ENCODE data around the gene CLSTN2. TPM values are rescaled to one million over a fixed set of nuclear protein-coding genes. Genes with fewer than 3 reads are reported as not detected.

The CLSTN2 gene
- total RNA-seq, 1 experiment from 2014 or later, result not detected

GRCh38 chr3:140541975-140542653 is 607.1 kb downstream of the CLSTN2 start:
- Histone ChIP-seq H3K9me2 (ENCODE audit: insufficient read depth) (no peaks in the 10 kb centered on the region), H3K27me3 (ENCODE audit: insufficient read depth, low read depth) (no peaks in the 10 kb centered on the region), H3F3A (ENCODE audit: insufficient read depth, low read depth) (0 out of 2 replicates have a peak, but pooled peaks cover 7% of the 10 kb centered on the region), H3K4me2 (no peak overlapping the region), H3K36me3 (ENCODE audit: low read depth) (no peaks in the 10 kb centered on the region), H2AFZ (no peak overlapping the region), H3K9me3 (ENCODE audit: insufficient read depth, low read depth) (no peaks in the 10 kb centered on the region), H3K4me1 (replicated peaks; ENCODE audit: insufficient read depth) (peaks cover 19% of the 10 kb centered on the region), H3K27ac (no peak overlapping the region), H4K20me1 (ENCODE audit: insufficient read depth) (no peaks in the 10 kb centered on the region), H3K79me2 (ENCODE audit: low read depth) (no peaks in the 10 kb centered on the region), H3K4me3 (no peak overlapping the region)
- no TSS peak for BruUV-seq (replicated peaks)
- CTCF ChIA-PET, result no interaction called here
- POLR2A ChIA-PET (ENCODE audit: unreplicated experiment), result no interaction called here
- intact Hi-C loops (cut with micrococcal nuclease; ENCODE audit: unreplicated experiment), result no loop called here
- TF ChIP-seq EZH2 (IDR thresholded peaks at IDR 0.05; ENCODE audit: low read depth), result no peak
- no peak for TF ChIP-seq CTCF (conservative IDR thresholded peaks at IDR 0.05)
- no peak for DNase-seq

GRCh38 chr3:140545197-140545596 is 610.2 kb downstream of the CLSTN2 start:
- intact Hi-C loops (cut with micrococcal nuclease; ENCODE audit: unreplicated experiment), result no loop called here
- no peak for DNase-seq
- Histone ChIP-seq H2AFZ (no peak overlapping the region), H3K9me3 (ENCODE audit: insufficient read depth, low read depth) (no peaks in the 10 kb centered on the region), H3K4me1 (replicated peaks; ENCODE audit: insufficient read depth) (peaks cover 19% of the 10 kb centered on the region), H3K4me3 (no peak overlapping the region), H3K79me2 (ENCODE audit: low read depth) (no peaks in the 10 kb centered on the region), H3K9me2 (ENCODE audit: insufficient read depth) (no peaks in the 10 kb centered on the region), H3K36me3 (ENCODE audit: low read depth) (no peaks in the 10 kb centered on the region), H4K20me1 (ENCODE audit: insufficient read depth) (no peaks in the 10 kb centered on the region), H3K4me2 (no peak overlapping the region), H3K27ac (no peak overlapping the region), H3F3A (ENCODE audit: insufficient read depth, low read depth) (0 out of 2 replicates have a peak, but pooled peaks cover 7% of the 10 kb centered on the region), H3K27me3 (ENCODE audit: insufficient read depth, low read depth) (no peaks in the 10 kb centered on the region)
- no TSS peak for BruUV-seq (replicated peaks)
- no peak for TF ChIP-seq CTCF (conservative IDR thresholded peaks at IDR 0.05)
- no peak for TF ChIP-seq EZH2 (IDR thresholded peaks at IDR 0.05; ENCODE audit: low read depth)
- ChIA-PET POLR2A (ENCODE audit: unreplicated experiment) (interaction anchor here (0.6 kb wide), 1 partner anchor 16 kb away, joined by 6 read pairs; no protein-coding TSS in a partner anchor), CTCF (no interaction called here)

GRCh38 chr3:140545756-140546155 is 610.8 kb downstream of the CLSTN2 start:
- Histone ChIP-seq H3F3A (ENCODE audit: insufficient read depth, low read depth) (0 out of 2 replicates have a peak, but pooled peaks cover 7% of the 10 kb centered on the region), H3K4me1 (replicated peaks; ENCODE audit: insufficient read depth) (peaks cover 19% of the 10 kb centered on the region), H4K20me1 (ENCODE audit: insufficient read depth) (no peaks in the 10 kb centered on the region), H3K9me3 (ENCODE audit: insufficient read depth, low read depth) (no peaks in the 10 kb centered on the region), H3K4me2 (no peak overlapping the region), H3K27me3 (ENCODE audit: insufficient read depth, low read depth) (no peaks in the 10 kb centered on the region), H2AFZ (no peak overlapping the region), H3K79me2 (ENCODE audit: low read depth) (no peaks in the 10 kb centered on the region), H3K9me2 (ENCODE audit: insufficient read depth) (no peaks in the 10 kb centered on the region), H3K36me3 (ENCODE audit: low read depth) (no peaks in the 10 kb centered on the region), H3K27ac (no peak overlapping the region), H3K4me3 (no peak overlapping the region)
- intact Hi-C loops (cut with micrococcal nuclease; ENCODE audit: unreplicated experiment), result no loop called here
- TF ChIP-seq EZH2 (IDR thresholded peaks at IDR 0.05; ENCODE audit: low read depth), result no peak
- no peak for TF ChIP-seq CTCF (conservative IDR thresholded peaks at IDR 0.05)
- ChIA-PET POLR2A (ENCODE audit: unreplicated experiment) (interaction anchor here (0.6 kb wide), 1 partner anchor 16 kb away, joined by 6 read pairs; no protein-coding TSS in a partner anchor), CTCF (no interaction called here)
- peak; percentile 38 to 48 for DNase-seq
- no TSS peak for BruUV-seq (replicated peaks)

All from PC-9 (cell line).